ENCODE data around the gene OR2T3.
"Not testable (repeated sequence)": the region's sequence is repeated elsewhere in the genome, so short reads cannot be mapped to it uniquely, and the experiment has no call there.

Gene OR2T3

GRCh38 chr1:248471154-248471553, 2.0 kb upstream of the OR2T3 start:
- DNase-seq (ENCODE audit: low read depth in 2 of 2) = no peak

GRCh38 chr1:248472111-248472510, 1.0 kb upstream of the OR2T3 start:
- not testable (repeated sequence) for DNase-seq (ENCODE audit: low read depth in 2 of 2)

DNA sequence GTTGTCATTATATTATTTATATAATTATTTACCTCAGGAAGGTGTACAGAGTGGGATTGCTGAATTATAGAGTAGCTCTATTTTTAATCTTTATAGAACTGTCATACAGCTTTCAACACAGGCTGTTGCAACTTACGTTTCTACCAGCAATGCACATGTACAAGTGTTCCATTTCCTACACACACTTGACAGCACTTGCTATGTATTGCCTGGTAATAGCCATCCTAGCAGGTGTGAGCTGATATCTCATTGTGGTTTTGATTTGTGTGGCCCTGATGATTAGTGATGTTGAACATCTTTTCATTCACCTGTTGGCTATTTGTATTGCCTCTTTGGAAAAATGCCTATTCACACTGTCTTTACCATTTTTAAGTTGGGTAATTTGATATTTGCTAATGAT, 2.5 kb downstream of the OR2T3 start:
- DNase-seq (ENCODE audit: low read depth in 2 of 2) = not testable (repeated sequence)

GRCh38 chr1:248481686-248482579, 8.8 kb downstream of the OR2T3 start:
- not testable (repeated sequence) for DNase-seq (ENCODE audit: low read depth in 2 of 2)

DNA sequence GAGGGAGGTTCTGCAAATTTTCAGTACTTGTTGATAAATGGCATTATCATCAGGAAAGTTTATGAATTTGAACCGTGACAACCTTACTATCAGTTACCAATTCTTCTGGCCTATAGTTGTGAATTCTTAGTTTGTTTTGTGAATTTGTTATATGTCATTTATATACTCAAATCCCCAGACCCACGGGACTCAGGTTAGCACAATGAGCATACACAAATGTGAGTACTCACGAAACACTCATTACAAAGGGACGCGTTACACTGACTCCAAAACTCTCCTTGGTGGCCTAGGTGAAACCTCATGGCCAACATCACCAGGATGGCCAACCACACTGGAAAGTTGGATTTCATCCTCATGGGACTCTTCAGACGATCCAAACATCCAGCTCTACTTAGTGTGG, 15.1 kb downstream of the OR2T3 start, which contains the start of gene OR2T5:
OR2T5 (plus strand) TSS at position 301 of the 400 bp plus-strand sequence; CDS start at position 301, 0 bp downstream.
- DNase-seq (ENCODE audit: low read depth in 2 of 2) = not testable (repeated sequence)

DNA sequence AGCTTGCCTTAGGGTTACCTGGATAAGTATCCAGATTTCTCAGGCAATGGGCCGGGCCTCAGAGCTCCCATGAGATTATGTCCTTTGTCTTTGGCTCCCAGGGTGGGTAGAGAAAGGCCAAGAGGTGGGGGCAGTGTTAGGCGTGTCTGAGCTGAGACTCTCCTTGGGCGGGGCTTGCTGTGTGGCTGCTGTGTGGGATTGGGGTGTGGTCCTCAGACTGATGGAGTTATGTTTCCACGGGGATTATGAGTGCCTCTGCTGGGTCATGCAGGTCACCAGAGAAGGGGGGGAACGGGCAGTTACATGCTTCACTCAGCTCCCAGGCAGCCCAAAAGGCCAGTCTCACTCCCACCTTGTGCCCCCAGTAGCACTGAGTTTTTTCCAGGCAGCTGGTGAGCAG, 23.5 kb downstream of the OR2T3 start:
- DNase-seq (ENCODE audit: low read depth in 2 of 2) = not testable (repeated sequence)

GRCh38 chr1:248500305-248501035, 27.3 kb downstream of the OR2T3 start:
- not testable (repeated sequence) for DNase-seq (ENCODE audit: low read depth in 2 of 2)

DNA sequence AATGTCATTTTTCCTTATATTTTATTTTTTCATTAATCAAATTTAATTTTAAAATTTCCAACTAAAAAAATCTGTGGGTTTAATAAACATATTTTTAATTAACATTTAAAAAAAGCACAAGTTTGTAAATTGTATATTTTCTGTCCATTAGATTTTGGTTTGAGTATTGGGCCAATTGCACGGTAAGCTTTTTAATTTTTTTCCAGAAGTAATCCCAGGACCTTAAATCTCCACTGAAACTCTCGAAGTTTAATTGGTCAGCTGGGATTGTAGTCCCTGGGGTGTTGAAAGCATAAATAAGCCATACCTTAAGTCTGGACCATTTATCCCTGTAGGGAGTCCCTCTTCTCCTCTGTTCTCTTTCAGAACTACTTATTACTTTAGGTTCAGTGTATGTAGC, 34.6 kb downstream of the OR2T3 start, which contains the start of gene OR2G6:
OR2G6 (plus strand) TSS at position 301 of the 400 bp plus-strand sequence. CDS start 13,574 bp downstream, outside the sequence.
- DNase-seq (ENCODE audit: low read depth in 2 of 2) = not testable (repeated sequence)

DNA sequence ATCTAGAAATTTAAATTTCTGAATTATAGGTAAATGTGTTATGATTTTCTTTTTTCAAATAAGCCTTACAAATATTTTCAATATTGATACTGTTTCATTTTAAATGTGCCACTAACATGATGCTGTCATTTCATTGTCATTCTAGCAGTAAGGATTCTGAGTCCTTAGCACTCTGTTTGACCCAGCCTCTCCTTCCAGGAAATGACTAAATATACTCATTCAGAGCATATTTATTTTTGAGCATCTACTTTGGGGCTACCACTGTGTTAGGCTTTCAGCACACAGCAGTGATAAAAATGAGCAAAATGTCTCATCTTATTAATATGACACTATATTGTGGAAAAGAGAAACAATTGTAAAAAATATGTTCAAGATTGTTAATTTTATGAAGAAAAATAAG, 37.1 kb downstream of the OR2T3 start:
- DNase-seq (ENCODE audit: low read depth in 2 of 2) = not testable (repeated sequence)

GRCh38 chr1:248521856-248522255, 48.7 kb downstream of the OR2T3 start:
- DNase-seq (ENCODE audit: low read depth in 2 of 2) = no peak
